ENCODE results near the gene KDELR1.

KDELR1 gene

GRCh38 chr19:48362716-48363499 lies 28.4 kb downstream of the KDELR1 start:
- Histone ChIP-seq H3K9ac (ENCODE audit: insufficient read length, low read depth) (peak overlapping the region; percentile 93), H3K27me3 (ENCODE audit: insufficient read depth, insufficient read length) (peaks cover 8% of the 10 kb centered on the region), H3K4me3 (ENCODE audit: insufficient read length, low read depth) (peak overlapping the region; percentile 75), H3K4me1 (ENCODE audit: insufficient read depth, insufficient read length) (no peaks in the 10 kb centered on the region), H3K9me3 (ENCODE audit: insufficient read depth, low read length) (peaks cover 6% of the 10 kb centered on the region; the same call in 1 of the 2 replicates), H3K36me3 (ENCODE audit: insufficient read depth, insufficient read length, low read length) (no peaks in the 10 kb centered on the region)
- DNase-seq (ENCODE audit: low read depth, low spot score): peak; percentile 79
- TF ChIP-seq SUZ12 (IDR thresholded peaks at IDR 0.05; ENCODE audit: extremely low read depth, insufficient read depth, insufficient read length) (no peak), YY1 (IDR thresholded peaks at IDR 0.05; ENCODE audit: insufficient read depth, insufficient read length) (no peak), ZNF274 (IDR thresholded peaks at IDR 0.05; ENCODE audit: low read depth, low read length) (no peak)

GRCh38 chr19:48361912-48362311 lies 29.4 kb downstream of the KDELR1 start:
- H3K9ac ChIP-seq (ENCODE audit: insufficient read length, low read depth): no peak overlapping the region
- H3K4me1 ChIP-seq (ENCODE audit: insufficient read depth, insufficient read length): no peaks in the 10 kb centered on the region
- DNase-seq (ENCODE audit: low read depth, low spot score): no peak
- TF ChIP-seq ZNF274 (IDR thresholded peaks at IDR 0.05; ENCODE audit: low read depth, low read length): no peak
- TF ChIP-seq SUZ12 (IDR thresholded peaks at IDR 0.05; ENCODE audit: extremely low read depth, insufficient read depth, insufficient read length): no peak
- TF ChIP-seq YY1 (IDR thresholded peaks at IDR 0.05; ENCODE audit: insufficient read depth, insufficient read length): no peak
- H3K4me3 ChIP-seq (ENCODE audit: insufficient read length, low read depth): no peak overlapping the region
- H3K36me3 ChIP-seq (ENCODE audit: insufficient read depth, insufficient read length, low read length): no peaks in the 10 kb centered on the region
- H3K27me3 ChIP-seq (ENCODE audit: insufficient read depth, insufficient read length): peaks cover 8% of the 10 kb centered on the region
- H3K9me3 ChIP-seq (ENCODE audit: insufficient read depth, low read length): peaks cover 6% of the 10 kb centered on the region; the same call in 1 of the 2 replicates

GRCh38 chr19:48359123-48359522 lies 32.2 kb downstream of the KDELR1 start:
- Histone ChIP-seq H3K36me3 (ENCODE audit: insufficient read depth, insufficient read length, low read length) (no peaks in the 10 kb centered on the region), H3K9me3 (ENCODE audit: insufficient read depth, low read length) (no peaks in the 10 kb centered on the region), H3K9ac (ENCODE audit: insufficient read length, low read depth) (no peak overlapping the region), H3K4me1 (ENCODE audit: insufficient read depth, insufficient read length) (no peaks in the 10 kb centered on the region), H3K27me3 (ENCODE audit: insufficient read depth, insufficient read length) (no peaks in the 10 kb centered on the region), H3K4me3 (ENCODE audit: insufficient read length, low read depth) (no peak overlapping the region)
- TF ChIP-seq ZNF274 (IDR thresholded peaks at IDR 0.05; ENCODE audit: low read depth, low read length) (no peak), YY1 (IDR thresholded peaks at IDR 0.05; ENCODE audit: insufficient read depth, insufficient read length) (no peak), SUZ12 (IDR thresholded peaks at IDR 0.05; ENCODE audit: extremely low read depth, insufficient read depth, insufficient read length) (no peak)
- no peak for DNase-seq (ENCODE audit: low read depth, low spot score)

- no peak for DNase-seq (ENCODE audit: low read depth, low spot score)
- Histone ChIP-seq H3K4me3 (ENCODE audit: insufficient read length, low read depth) (no peak overlapping the region), H3K36me3 (ENCODE audit: insufficient read depth, insufficient read length, low read length) (no peaks in the 10 kb centered on the region), H3K9me3 (ENCODE audit: insufficient read depth, low read length) (no peaks in the 10 kb centered on the region), H3K4me1 (ENCODE audit: insufficient read depth, insufficient read length) (no peaks in the 10 kb centered on the region), H3K9ac (ENCODE audit: insufficient read length, low read depth) (peak overlapping the region; percentile 42), H3K27me3 (ENCODE audit: insufficient read depth, insufficient read length) (no peaks in the 10 kb centered on the region)
- TF ChIP-seq ZNF274 (IDR thresholded peaks at IDR 0.05; ENCODE audit: low read depth, low read length): no peak
- TF ChIP-seq SUZ12 (IDR thresholded peaks at IDR 0.05; ENCODE audit: extremely low read depth, insufficient read depth, insufficient read length): no peak
- TF ChIP-seq YY1 (IDR thresholded peaks at IDR 0.05; ENCODE audit: insufficient read depth, insufficient read length): no peak
Measured at GRCh38 chr19:48355365-48355954, 35.9 kb downstream of the KDELR1 start.

- no peak overlapping the region for H3K9ac ChIP-seq (ENCODE audit: insufficient read length, low read depth)
- H3K4me3 ChIP-seq (ENCODE audit: insufficient read length, low read depth): no peak overlapping the region
- no peak for DNase-seq (ENCODE audit: low read depth, low spot score)
- TF ChIP-seq ZNF274 (IDR thresholded peaks at IDR 0.05; ENCODE audit: low read depth, low read length) (no peak), YY1 (IDR thresholded peaks at IDR 0.05; ENCODE audit: insufficient read depth, insufficient read length) (no peak), SUZ12 (IDR thresholded peaks at IDR 0.05; ENCODE audit: extremely low read depth, insufficient read depth, insufficient read length) (no peak)
- H3K9me3 ChIP-seq (ENCODE audit: insufficient read depth, low read length): no peaks in the 10 kb centered on the region
- H3K36me3 ChIP-seq (ENCODE audit: insufficient read depth, insufficient read length, low read length): no peaks in the 10 kb centered on the region
- H3K4me1 ChIP-seq (ENCODE audit: insufficient read depth, insufficient read length): no peaks in the 10 kb centered on the region
- no peaks in the 10 kb centered on the region for H3K27me3 ChIP-seq (ENCODE audit: insufficient read depth, insufficient read length)
Measured at GRCh38 chr19:48354332-48354992, 36.9 kb downstream of the KDELR1 start.

- Histone ChIP-seq H3K9me3 (ENCODE audit: insufficient read depth, low read length) (no peaks in the 10 kb centered on the region), H3K9ac (ENCODE audit: insufficient read length, low read depth) (no peak overlapping the region), H3K4me1 (ENCODE audit: insufficient read depth, insufficient read length) (no peaks in the 10 kb centered on the region), H3K4me3 (ENCODE audit: insufficient read length, low read depth) (no peak overlapping the region), H3K27me3 (ENCODE audit: insufficient read depth, insufficient read length) (no peaks in the 10 kb centered on the region), H3K36me3 (ENCODE audit: insufficient read depth, insufficient read length, low read length) (no peaks in the 10 kb centered on the region)
- DNase-seq (ENCODE audit: low read depth, low spot score): no peak
- TF ChIP-seq YY1 (IDR thresholded peaks at IDR 0.05; ENCODE audit: insufficient read depth, insufficient read length): no peak
- TF ChIP-seq SUZ12 (IDR thresholded peaks at IDR 0.05; ENCODE audit: extremely low read depth, insufficient read depth, insufficient read length): no peak
Measured at GRCh38 chr19:48353677-48354076, 37.7 kb downstream of the KDELR1 start.

- no peak overlapping the region for H3K9ac ChIP-seq (ENCODE audit: insufficient read length, low read depth)
- no peaks in the 10 kb centered on the region for H3K36me3 ChIP-seq (ENCODE audit: insufficient read depth, insufficient read length, low read length)
- no peak for TF ChIP-seq YY1 (IDR thresholded peaks at IDR 0.05; ENCODE audit: insufficient read depth, insufficient read length)
- no peak for TF ChIP-seq SUZ12 (IDR thresholded peaks at IDR 0.05; ENCODE audit: extremely low read depth, insufficient read depth, insufficient read length)
- no peak for TF ChIP-seq ZNF274 (IDR thresholded peaks at IDR 0.05; ENCODE audit: low read depth, low read length)
- H3K9me3 ChIP-seq (ENCODE audit: insufficient read depth, low read length): no peaks in the 10 kb centered on the region
- peaks cover 2% of the 10 kb centered on the region for H3K4me1 ChIP-seq (ENCODE audit: insufficient read depth, insufficient read length)
- no peak overlapping the region for H3K4me3 ChIP-seq (ENCODE audit: insufficient read length, low read depth)
- H3K27me3 ChIP-seq (ENCODE audit: insufficient read depth, insufficient read length): no peaks in the 10 kb centered on the region
- DNase-seq (ENCODE audit: low read depth, low spot score): peak; percentile 50
Measured at GRCh38 chr19:48351341-48351752, 40.0 kb downstream of the KDELR1 start.
